Spleen (tissue), 11 donors: ENCODE data around the gene CHD5. TPM values are rescaled to one million over a fixed set of nuclear protein-coding genes. Genes with fewer than 3 reads are reported as not detected.
A peak's percentile ranks its signal among the peaks of the same experiment; 100 is the strongest.
"Not testable (repeated sequence)": the region's sequence is repeated elsewhere in the genome, so short reads cannot be mapped to it uniquely, and the experiment has no call there.

Experiments used
- DNase-seq: peaks from one replicate; pipeline ENCODE4 v3.0.0-alpha.2; 2020
- H3K27ac ChIP-seq, 8 donors: fragments of 200-600 bp; sonication (generic) in 7 of 8; 1 replicate in 4 of 8; 2 replicates in 4 of 8; pipeline versions ENCODE4 v1.5.0 to v1.8.0; 2016 to 2021; ENCODE audit warnings: inconsistent platforms in 4 of 8, mild to moderate bottlenecking in 4 of 8, moderate library complexity in 1 of 8
- H3K27me3 ChIP-seq, 7 donors: fragments of 200-600 bp; sonication (generic) in 6 of 7; replicated peaks in 1 of 7; 1 replicate in 4 of 7; 2 replicates in 3 of 7; pipeline versions ENCODE4 v1.5.0 to v1.8.0; 2016 to 2021; ENCODE audit warnings: inconsistent platforms in 3 of 7, mild to moderate bottlenecking in 1 of 7
- H3K36me3 ChIP-seq, 6 donors: fragments of 200-600 bp; sonication (generic) in 5 of 6; 1 replicate in 4 of 6; 2 replicates in 2 of 6; pipeline versions ENCODE4 v1.5.0 to v1.8.0; 2016 to 2021; ENCODE audit warnings: inconsistent platforms in 2 of 6
- H3K4me1 ChIP-seq, 6 donors: fragments of 200-600 bp; sonication (generic) in 5 of 6; 1 replicate in 3 of 6; 2 replicates in 3 of 6; pipeline versions ENCODE4 v1.5.0 to v1.8.0; 2016 to 2021; ENCODE audit warnings: inconsistent platforms in 3 of 6
- H3K4me3 ChIP-seq, 8 donors: fragments of 200-600 bp; sonication (generic) in 7 of 8; 1 replicate in 4 of 8; 2 replicates in 4 of 8; pipeline versions ENCODE4 v1.5.0 to v1.8.0; 2016 to 2021; ENCODE audit warnings: inconsistent platforms in 4 of 8, mild to moderate bottlenecking in 4 of 8, moderate library complexity in 2 of 8
- H3K9me3 ChIP-seq, 8 donors: fragments of 200-600 bp; sonication (generic) in 7 of 8; 1 replicate in 4 of 8; 2 replicates in 4 of 8; pipeline versions ENCODE4 v1.5.0 to v1.8.0; 2016 to 2021; ENCODE audit warnings: inconsistent platforms in 4 of 8
- CTCF ChIP-seq, 11 experiments: fragments of 200-600 bp in 7 of 11; fragments of 450-650 bp in 4 of 11; sonication (generic) in 4 of 11; IDR thresholded peaks in 8 of 11; conservative IDR thresholded peaks in 3 of 11; 1 replicate in 7 of 11; 2 replicates in 4 of 11; pipeline versions ENCODE4 v1.4.0 to v1.8.0; 2016 to 2021; ENCODE audit warnings: antibody characterized with exemption in 11 of 11, inconsistent platforms in 4 of 11, mild to moderate bottlenecking in 1 of 11
- POLR2A ChIP-seq, 3 donors: fragments of 450-650 bp; IDR thresholded peaks; one replicate each; pipeline ENCODE4 v1.5.1; 2017; ENCODE audit warnings: antibody characterized with exemption in 3 of 3, mild to moderate bottlenecking in 1 of 3
- POLR2AphosphoS5 ChIP-seq, 3 donors: sonication (generic); formaldehyde crosslinking; IDR thresholded peaks; one replicate each; pipeline ENCODE4 v1.5.1; 2017; ENCODE audit warnings: antibody characterized with exemption in 3 of 3
- WGBS, 5 donors: extraction: QIAGEN DNeasy Blood & Tissue Kit in 3 of 5; methylation state at CpG; one replicate each; pipeline versions ENCODE4 v1.1.5 to v1.1.7; 2013 to 2018; 5-methylcytosine and 5-hydroxymethylcytosine counted together
- intact Hi-C: fragments of 100-400 bp; cut with DNase I; formaldehyde crosslinking; loops from one replicate; pipeline ENCODE4 v1.15.0; 2023; ENCODE audit warnings: low total_unique reads
- polyA plus RNA-seq, 3 donors: library from polyadenylated mRNA; stranded (reverse); fragments of 200-250 nt; gene quantifications; one replicate each; pipeline ENCODE4 v1.2.1, GENCODE V29; 2013
- total RNA-seq, 7 donors: library from RNA; depleted of rRNA in 3 of 7; stranded (reverse); fragments of >200 nt in 3 of 7; fragmentation: NEBNext Ultra II Directional in 4 of 7; extraction: Animal tissue kit (Norgen Biotek cat#: 25700) in 4 of 7; gene quantifications; one replicate each; pipeline versions ENCODE4 v1.1.0 to v1.2.1, GENCODE V29; 2016 to 2021
- donor health status: healthy with polysubstance abuse.
- donor health status: DM: no; HTN: no; CAD: no; lungs with moderate emphysema.
- donor health status: DM: no; HTN: no; CAD: no.
- donor health status: Bipolar disorder and iron deficiency.
- donor health status: healthy.
- donor health status: DM: no; HTN: no; CAD: no.
- donor health status: DM: yes; HTN: yes; CAD: no.

Gene CHD5
- total and polyA plus RNA-seq, 10 donors, result 0.04 to 0.44 (median 0.13) TPM

GRCh38 chr1:6222636-6223035 is 42.5 kb upstream of the CHD5 start:
- Histone ChIP-seq H3K36me3 (peaks cover 6 to 77% (median 50%) of the 10 kb centered on the region in 6 donors), H3K27me3 (no peaks in the 10 kb centered on the region), H3K4me1 (peaks cover 0 to 14% (median 1%) of the 10 kb centered on the region in 6 donors), H3K4me3 (no peak overlapping the region), H3K9me3 (no peaks in the 10 kb centered on the region), H3K27ac (peak overlapping the region in 7 of 8 donors; percentile 22 to 68 (median 49))
- 47 to 75% (median 63%) methylated on average over 6 of the region's 6 CpGs for WGBS, 5 donors
- DNase-seq, result no peak
- intact Hi-C loops, result no loop called here
- TF ChIP-seq CTCF (IDR thresholded peaks at IDR 0.05 in 8 of 11, conservative IDR thresholded peaks at IDR 0.05 in 3 of 11) (no peak), POLR2A (IDR thresholded peaks at IDR 0.05) (no peak), POLR2AphosphoS5 (IDR thresholded peaks at IDR 0.05) (no peak)

DNA sequence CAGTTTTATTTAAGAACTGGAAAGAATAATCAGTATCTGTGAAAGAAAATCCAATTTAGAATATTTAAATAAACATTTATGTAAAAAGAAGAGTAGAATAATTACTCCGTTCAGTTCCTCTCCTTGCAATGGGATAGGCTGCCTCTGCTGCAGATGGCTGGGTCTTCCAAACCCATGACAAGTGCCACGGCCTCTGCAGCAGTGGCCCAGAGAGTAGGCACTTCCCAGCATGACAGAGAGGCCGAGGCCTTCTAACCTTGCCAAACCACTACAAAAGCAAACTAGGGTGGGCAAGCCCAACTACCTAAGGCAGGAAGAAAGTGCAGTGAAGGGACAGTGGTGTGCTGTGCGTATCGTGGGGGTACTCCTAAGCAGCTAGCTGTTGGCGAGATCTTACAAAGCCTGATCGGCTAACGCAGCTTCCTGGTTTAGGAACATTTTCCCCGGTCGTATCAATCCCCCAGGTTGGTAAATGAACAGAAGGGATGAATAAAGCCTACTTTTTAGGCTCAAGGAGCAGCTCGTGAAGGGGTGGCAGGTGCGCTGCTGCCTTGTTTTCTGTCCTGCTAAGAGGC is 41.2 kb upstream of the CHD5 start:
- TF ChIP-seq POLR2A (IDR thresholded peaks at IDR 0.05), result no peak
- TF ChIP-seq POLR2AphosphoS5 (IDR thresholded peaks at IDR 0.05), result no peak
- no peak for TF ChIP-seq CTCF (IDR thresholded peaks at IDR 0.05 in 8 of 11, conservative IDR thresholded peaks at IDR 0.05 in 3 of 11)
- H3K4me1 ChIP-seq, result peaks cover 0 to 14% (median 1%) of the 10 kb centered on the region in 6 donors
- peaks cover 0 to 64% (median 37%) of the 10 kb centered on the region in 6 donors for H3K36me3 ChIP-seq
- no peak overlapping the region for H3K4me3 ChIP-seq
- WGBS, 5 donors, result 82 to 97% (median 94%) methylated on average over 11 to 12 of the region's 12 CpGs
- no peak overlapping the region for H3K27ac ChIP-seq
- intact Hi-C loops, result no loop called here
- no peak for DNase-seq
- no peaks in the 10 kb centered on the region for H3K27me3 ChIP-seq
- no peaks in the 10 kb centered on the region for H3K9me3 ChIP-seq

- Histone ChIP-seq H3K4me1 (peaks cover 0 to 14% (median 1%) of the 10 kb centered on the region in 6 donors), H3K4me3 (no peak overlapping the region), H3K27ac (no peak overlapping the region), H3K27me3 (no peaks in the 10 kb centered on the region), H3K36me3 (peaks cover 0 to 53% (median 28%) of the 10 kb centered on the region in 6 donors), H3K9me3 (no peaks in the 10 kb centered on the region)
- no peak for TF ChIP-seq POLR2A (IDR thresholded peaks at IDR 0.05)
- no peak for TF ChIP-seq CTCF (IDR thresholded peaks at IDR 0.05 in 8 of 11, conservative IDR thresholded peaks at IDR 0.05 in 3 of 11)
- no peak for TF ChIP-seq POLR2AphosphoS5 (IDR thresholded peaks at IDR 0.05)
- DNase-seq, result no peak
- WGBS, 5 donors, result 90 to 94% (median 91%) methylated on average over 8 of the region's 8 CpGs
- intact Hi-C loops, result no loop called here
Observed at GRCh38 chr1:6220236-6220635, 40.1 kb upstream of the CHD5 start.

DNA sequence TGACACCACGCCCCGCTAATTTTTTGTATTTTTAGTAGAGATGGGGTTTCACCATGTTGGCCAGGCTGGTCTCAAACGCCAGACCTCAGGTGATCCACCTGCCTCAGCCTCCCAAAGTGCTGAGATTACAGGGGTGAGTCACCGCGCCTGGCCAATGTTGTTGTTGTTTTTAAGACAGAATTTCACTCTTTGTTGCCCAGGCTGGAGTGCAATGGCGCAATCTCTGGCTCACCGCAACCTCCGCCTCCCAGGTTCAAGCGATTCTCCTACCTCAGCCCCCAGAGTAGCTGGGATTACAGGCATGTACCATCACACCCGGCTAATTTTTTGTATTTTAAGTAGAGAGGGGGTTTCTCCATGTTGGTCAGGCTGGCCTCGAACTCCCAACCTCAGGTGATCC is 39.5 kb upstream of the CHD5 start:
- H3K27ac ChIP-seq, H3K9me3 ChIP-seq, H3K4me3 ChIP-seq, intact Hi-C loops, H3K27me3 ChIP-seq, DNase-seq: not testable (repeated sequence)
- WGBS, 5 donors, result 86 to 92% (median 92%) methylated on average over 11 of the region's 11 CpGs
- Histone ChIP-seq H3K36me3 (peaks cover 0 to 47% (median 22%) of the 10 kb centered on the region in 6 donors), H3K4me1 (peaks cover 0 to 14% (median 1%) of the 10 kb centered on the region in 6 donors)
